K562 treated with DMSO at 1 percent for 4 hours (cell line): ENCODE measurements around the gene CHTF8. TPM values are rescaled to one million over a fixed set of nuclear protein-coding genes. Genes with fewer than 3 reads are reported as not detected.

Experiments
- total RNA-seq: library from RNA; unstranded; fragments of 300-600 nt; gene quantifications from 2 replicates; pipeline ENCODE4 v1.2.3, GENCODE V29; 2022; ENCODE audit not compliant: insufficient read depth

CHTF8 gene
- total RNA-seq = 91.2 and 100 TPM in 2 replicates

GRCh38 chr16:69132424-69133252, at the start of gene CHTF8, which contains the start of gene UTP4:
CHTF8 (minus strand) TSS chr16:69132588; CDS start chr16:69121458, 11,130 bp downstream.
UTP4 (plus strand) TSS chr16:69132649; CDS start chr16:69133460, 811 bp downstream.

GRCh38 chr16:69105501-69106361, 26.7 kb downstream of the CHTF8 start, which contains the start of gene HAS3:
HAS3 (plus strand) TSS chr16:69105653; CDS start chr16:69109396, 3,743 bp downstream.

Other genes with a start within 250 kb of the CHTF8 start
- gene HAS3, start 26.9 kb downstream of the CHTF8 start, total RNA-seq = 0.86 and 1.1 TPM in 2 replicates
- 47.7 and 55.7 TPM in 2 replicates for gene UTP4, start 61 bp upstream of the CHTF8 start, total RNA-seq
- 3.4 and 4.2 TPM in 2 replicates for gene SNTB2, start 54.6 kb upstream of the CHTF8 start, total RNA-seq
- gene VPS4A, start 178.8 kb upstream of the CHTF8 start, total RNA-seq = 49.8 and 55.1 TPM in 2 replicates
- 11.0 and 15.4 TPM in 2 replicates for gene PDF, start 198.0 kb upstream of the CHTF8 start, total RNA-seq
- gene COG8, start 207.0 kb upstream of the CHTF8 start, total RNA-seq = 24.9 and 26.8 TPM in 2 replicates
- 13.0 and 14.3 TPM in 2 replicates for gene NIP7, start 207.2 kb upstream of the CHTF8 start, total RNA-seq
- gene TMED6, start 219.2 kb upstream of the CHTF8 start, total RNA-seq = 1.4 TPM in 1 of 2 replicates, not detected in the other